IPS DF 4.7 (cell line): ENCODE results near the gene CAMK1.

Experiments
- DNase-seq: peaks from one replicate; pipeline ENCODE4 v3.0.0-alpha.2; 2013; ENCODE audit warnings: low spot score; ENCODE audit errors: extremely low read depth

Gene CAMK1

DNA sequence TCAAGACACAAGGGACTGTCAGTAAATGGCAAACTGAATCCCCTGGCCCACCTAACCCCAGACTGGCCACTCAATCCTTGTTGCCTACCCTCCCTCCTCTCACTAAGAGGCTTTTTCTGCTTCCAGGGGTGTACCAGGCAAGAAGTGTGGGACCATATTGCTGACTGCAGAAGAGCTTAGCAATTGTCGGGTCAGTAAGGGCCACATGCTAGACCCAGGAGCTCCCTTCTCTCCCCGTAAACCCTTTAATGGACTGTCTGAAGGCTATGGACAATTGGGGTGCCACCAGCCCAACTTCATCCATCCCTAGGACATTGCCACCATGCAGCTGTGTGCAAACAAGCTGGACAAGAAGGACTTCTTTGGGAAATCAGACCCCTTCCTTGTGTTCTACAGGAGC is 57.3 kb downstream of the CAMK1 start:
- no peak for DNase-seq

DNA sequence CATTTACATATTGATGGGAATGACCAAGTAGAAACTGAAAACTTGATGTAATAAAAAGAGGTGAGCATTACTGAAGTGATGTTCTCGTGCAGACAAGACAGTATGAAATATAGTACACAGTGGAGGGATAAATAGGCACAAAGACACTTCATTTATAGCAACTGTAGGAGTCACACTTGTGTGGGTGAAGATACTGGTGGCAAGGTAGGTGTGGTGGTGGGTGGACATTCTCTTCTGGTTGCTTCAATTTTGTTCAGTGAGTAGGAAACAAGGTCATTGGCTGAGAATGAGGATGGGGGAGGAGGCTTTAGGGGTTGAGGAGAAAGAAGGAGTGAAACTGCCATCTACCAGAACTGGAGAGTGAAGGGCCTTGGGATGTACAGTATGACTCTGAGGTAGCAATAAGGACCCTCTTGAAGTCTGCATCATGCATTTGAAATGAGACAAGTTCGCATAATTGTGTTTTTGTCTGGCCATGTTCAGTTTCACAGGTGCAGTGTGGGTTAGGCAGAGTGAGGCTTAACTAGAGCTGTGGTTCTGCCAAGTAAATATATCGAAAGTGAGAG is 59.5 kb downstream of the CAMK1 start:
- no peak for DNase-seq
